Esophagus muscularis mucosa (tissue), 4 donors: ENCODE data around the gene SULF2. TPM values are rescaled to one million over a fixed set of nuclear protein-coding genes. Genes with fewer than 3 reads are reported as not detected.

ENCODE experiments used
- DNase-seq: peaks from one replicate; pipeline ENCODE4 v3.0.0-alpha.2; 2017; ENCODE audit errors: extremely low spot score
- H3K27ac ChIP-seq, 4 donors: fragments of 200-600 bp; sonication (generic); replicated peaks in 1 of 4; 1 replicate in 3 of 4; 2 replicates in 1 of 4; pipeline ENCODE4 v1.5.1; 2016 to 2019; ENCODE audit warnings: mild to moderate bottlenecking in 1 of 4
- H3K27me3 ChIP-seq, 4 donors: fragments of 200-600 bp; sonication (generic); one replicate each; pipeline versions ENCODE4 v1.5.1 to v1.6.0; 2016 to 2019
- H3K36me3 ChIP-seq, 4 donors: fragments of 200-600 bp; sonication (generic); one replicate each; pipeline ENCODE4 v1.5.1; 2016 to 2019
- H3K4me1 ChIP-seq, 4 donors: fragments of 200-600 bp; sonication (generic); one replicate each; pipeline ENCODE4 v1.5.1; 2016 to 2019
- H3K4me3 ChIP-seq, 4 donors: fragments of 200-600 bp; sonication (generic); 1 replicate in 2 of 4; 2 replicates in 2 of 4; pipeline ENCODE4 v1.5.1; 2016 to 2019; ENCODE audit warnings: mild to moderate bottlenecking in 4 of 4, moderate library complexity in 1 of 4
- H3K9me3 ChIP-seq, 4 donors: fragments of 200-600 bp; sonication (generic); 1 replicate in 3 of 4; 2 replicates in 1 of 4; pipeline ENCODE4 v1.5.1; 2016 to 2019
- EP300 ChIP-seq: sonication (generic); formaldehyde crosslinking; IDR thresholded peaks from one replicate; pipeline ENCODE4 v1.6.1; 2017; ENCODE audit warnings: antibody characterized with exemption
- POLR2A ChIP-seq: fragments of 450-650 bp; IDR thresholded peaks from one replicate; pipeline ENCODE4 v1.6.1; 2017; ENCODE audit warnings: antibody characterized with exemption, moderate library complexity, mild to moderate bottlenecking, low read depth
- POLR2AphosphoS5 ChIP-seq, 2 donors: sonication (generic); formaldehyde crosslinking; IDR thresholded peaks; one replicate each; pipeline ENCODE4 v1.6.1; 2017; ENCODE audit warnings: antibody characterized with exemption in 2 of 2
- WGBS: methylation state at CpG from one replicate; pipeline ENCODE4 v1.1.5; 2018; 5-methylcytosine and 5-hydroxymethylcytosine counted together
- intact Hi-C: fragments of 100-400 bp; cut with DNase I; formaldehyde crosslinking; loops from one replicate; pipeline ENCODE4 v1.15.1; 2023
- total RNA-seq, 4 donors: library from RNA; depleted of rRNA; stranded (reverse); fragments of >200 nt; gene quantifications; one replicate each; pipeline versions ENCODE4 v1.1.0 to v1.2.1, GENCODE V29; 2016
- TF ChIP-seq, protein P1 (sequence below), 3 experiments: fragments of 200-600 bp in 2 of 3; fragments of 450-650 bp in 1 of 3; sonication (generic) in 2 of 3; IDR thresholded peaks; one replicate each; pipeline ENCODE4 v1.5.1; 2017 to 2019; ENCODE audit warnings: antibody characterized with exemption in 3 of 3, mild to moderate bottlenecking in 2 of 3, moderate library complexity in 1 of 3

The SULF2 gene
- total RNA-seq, 4 donors from 2014 or later, result 78.7 to 243 (median 138) TPM

DNA sequence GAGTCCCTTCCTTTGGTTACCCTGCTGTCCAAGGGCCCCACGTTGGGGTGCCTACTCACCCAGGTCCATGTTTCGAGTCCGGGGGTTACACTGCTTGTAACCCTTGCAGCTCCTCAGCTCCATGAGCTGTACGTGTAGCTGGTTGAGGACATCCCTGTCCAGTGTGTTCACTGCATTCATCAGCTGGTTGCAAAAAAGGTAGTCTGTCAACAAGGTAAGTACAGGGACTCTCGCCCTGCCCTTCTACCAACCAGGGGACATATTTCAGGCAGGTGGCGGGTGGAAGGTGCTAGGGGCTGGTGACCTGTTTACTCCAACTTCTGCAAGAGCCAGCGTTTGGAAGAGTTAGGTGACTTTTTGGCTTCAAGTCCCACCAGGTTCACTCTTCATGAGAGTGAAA lies 123.6 kb downstream of the SULF2 start:
- H3K4me1 ChIP-seq, result peaks cover 12 to 34% (median 18%) of the 10 kb centered on the region in 4 donors
- no peak for DNase-seq
- H3K9me3 ChIP-seq, result no peaks in the 10 kb centered on the region
- WGBS, result 85% methylated on average over 7 of the region's 7 CpGs
- H3K36me3 ChIP-seq, result peaks cover 17 to 90% (median 68%) of the 10 kb centered on the region in 4 donors
- TF ChIP-seq, protein P1, sequence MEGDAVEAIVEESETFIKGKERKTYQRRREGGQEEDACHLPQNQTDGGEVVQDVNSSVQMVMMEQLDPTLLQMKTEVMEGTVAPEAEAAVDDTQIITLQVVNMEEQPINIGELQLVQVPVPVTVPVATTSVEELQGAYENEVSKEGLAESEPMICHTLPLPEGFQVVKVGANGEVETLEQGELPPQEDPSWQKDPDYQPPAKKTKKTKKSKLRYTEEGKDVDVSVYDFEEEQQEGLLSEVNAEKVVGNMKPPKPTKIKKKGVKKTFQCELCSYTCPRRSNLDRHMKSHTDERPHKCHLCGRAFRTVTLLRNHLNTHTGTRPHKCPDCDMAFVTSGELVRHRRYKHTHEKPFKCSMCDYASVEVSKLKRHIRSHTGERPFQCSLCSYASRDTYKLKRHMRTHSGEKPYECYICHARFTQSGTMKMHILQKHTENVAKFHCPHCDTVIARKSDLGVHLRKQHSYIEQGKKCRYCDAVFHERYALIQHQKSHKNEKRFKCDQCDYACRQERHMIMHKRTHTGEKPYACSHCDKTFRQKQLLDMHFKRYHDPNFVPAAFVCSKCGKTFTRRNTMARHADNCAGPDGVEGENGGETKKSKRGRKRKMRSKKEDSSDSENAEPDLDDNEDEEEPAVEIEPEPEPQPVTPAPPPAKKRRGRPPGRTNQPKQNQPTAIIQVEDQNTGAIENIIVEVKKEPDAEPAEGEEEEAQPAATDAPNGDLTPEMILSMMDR (IDR thresholded peaks at IDR 0.05), result no peak
- TF ChIP-seq POLR2AphosphoS5 (IDR thresholded peaks at IDR 0.05) (no peak), POLR2A (no peak), EP300 (no peak)
- H3K27me3 ChIP-seq, result no peaks in the 10 kb centered on the region
- no peak overlapping the region for H3K27ac ChIP-seq
- intact Hi-C loops, result loop anchor here (10.0 kb wide), 1 partner anchor 1253 kb away; no protein-coding TSS in a partner anchor
- H3K4me3 ChIP-seq, result no peak overlapping the region

DNA sequence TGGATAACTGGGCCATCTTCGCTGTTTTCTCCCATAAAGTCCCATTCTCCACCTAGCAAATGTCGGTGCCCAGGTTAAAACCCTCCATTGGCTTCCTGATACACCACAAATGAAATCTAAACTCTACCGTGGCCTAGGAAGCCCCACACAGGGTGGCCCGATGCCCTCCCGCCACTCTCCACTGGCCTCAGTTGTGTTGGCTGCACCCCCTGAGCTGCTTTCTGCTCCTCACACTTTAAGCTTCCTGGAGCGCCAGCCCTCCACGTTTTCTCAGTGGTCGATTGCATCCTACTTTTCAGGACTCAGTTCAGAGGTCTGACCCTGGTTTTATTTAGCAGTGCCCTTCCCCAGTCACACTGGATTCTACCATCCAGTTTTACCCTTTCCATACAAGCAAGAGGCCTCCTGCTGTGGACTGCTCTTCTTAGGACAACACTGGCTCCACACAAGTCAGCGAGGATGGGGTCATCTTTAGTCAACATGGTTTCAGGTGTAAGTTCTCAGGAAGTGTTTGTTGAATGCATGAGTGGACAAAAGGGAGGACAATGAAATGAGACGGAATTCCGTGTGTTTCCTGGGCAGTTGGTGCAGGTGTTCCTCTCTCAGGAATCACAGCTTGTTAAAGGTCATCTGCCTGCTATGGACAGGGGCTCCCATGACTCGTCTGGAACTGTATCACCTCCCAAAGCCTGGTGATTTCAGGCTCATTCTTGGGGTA lies 124.1 kb downstream of the SULF2 start:
- DNase-seq, result no peak
- TF ChIP-seq POLR2A (no peak), POLR2AphosphoS5 (IDR thresholded peaks at IDR 0.05) (no peak), EP300 (no peak)
- TF ChIP-seq, protein P1 (IDR thresholded peaks at IDR 0.05), result no peak
- intact Hi-C loops, result loop anchor here (10.0 kb wide), 1 partner anchor 1254 kb away; no protein-coding TSS in a partner anchor
- no peak overlapping the region for H3K27ac ChIP-seq
- no peaks in the 10 kb centered on the region for H3K27me3 ChIP-seq
- H3K9me3 ChIP-seq, result no peaks in the 10 kb centered on the region
- peaks cover 12 to 34% (median 18%) of the 10 kb centered on the region in 4 donors for H3K4me1 ChIP-seq
- H3K4me3 ChIP-seq, result no peak overlapping the region
- 84% methylated on average over 12 of the region's 12 CpGs for WGBS
- H3K36me3 ChIP-seq, result peaks cover 17 to 90% (median 67%) of the 10 kb centered on the region in 4 donors

DNA sequence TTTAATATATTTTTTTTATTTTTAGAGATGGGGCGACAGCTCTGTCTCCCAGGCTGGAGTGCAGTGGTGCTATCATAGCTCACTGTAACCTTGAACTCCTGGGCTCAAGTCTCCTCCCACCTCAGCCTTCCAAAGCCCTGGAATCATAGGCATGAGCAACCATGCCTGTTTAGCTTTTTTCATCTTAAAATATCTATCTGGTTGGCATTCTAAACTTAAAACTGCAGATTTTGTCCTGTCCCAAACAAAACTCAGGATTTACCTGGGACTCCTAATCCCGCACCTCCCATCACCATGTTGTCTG lies 124.7 kb downstream of the SULF2 start:
- no peaks in the 10 kb centered on the region for H3K27me3 ChIP-seq
- intact Hi-C loops, result loop anchor here (10.0 kb wide), 1 partner anchor 1254 kb away; no protein-coding TSS in a partner anchor
- no peak overlapping the region for H3K4me3 ChIP-seq
- WGBS, result 90% methylated on average over 2 of the region's 2 CpGs
- no peak overlapping the region for H3K27ac ChIP-seq
- no peaks in the 10 kb centered on the region for H3K9me3 ChIP-seq
- TF ChIP-seq POLR2A (no peak), EP300 (no peak), POLR2AphosphoS5 (IDR thresholded peaks at IDR 0.05) (no peak)
- TF ChIP-seq, protein P1 (IDR thresholded peaks at IDR 0.05), result no peak
- peaks cover 12 to 34% (median 18%) of the 10 kb centered on the region in 4 donors for H3K4me1 ChIP-seq
- peaks cover 17 to 90% (median 63%) of the 10 kb centered on the region in 4 donors for H3K36me3 ChIP-seq
- DNase-seq, result no peak

DNA sequence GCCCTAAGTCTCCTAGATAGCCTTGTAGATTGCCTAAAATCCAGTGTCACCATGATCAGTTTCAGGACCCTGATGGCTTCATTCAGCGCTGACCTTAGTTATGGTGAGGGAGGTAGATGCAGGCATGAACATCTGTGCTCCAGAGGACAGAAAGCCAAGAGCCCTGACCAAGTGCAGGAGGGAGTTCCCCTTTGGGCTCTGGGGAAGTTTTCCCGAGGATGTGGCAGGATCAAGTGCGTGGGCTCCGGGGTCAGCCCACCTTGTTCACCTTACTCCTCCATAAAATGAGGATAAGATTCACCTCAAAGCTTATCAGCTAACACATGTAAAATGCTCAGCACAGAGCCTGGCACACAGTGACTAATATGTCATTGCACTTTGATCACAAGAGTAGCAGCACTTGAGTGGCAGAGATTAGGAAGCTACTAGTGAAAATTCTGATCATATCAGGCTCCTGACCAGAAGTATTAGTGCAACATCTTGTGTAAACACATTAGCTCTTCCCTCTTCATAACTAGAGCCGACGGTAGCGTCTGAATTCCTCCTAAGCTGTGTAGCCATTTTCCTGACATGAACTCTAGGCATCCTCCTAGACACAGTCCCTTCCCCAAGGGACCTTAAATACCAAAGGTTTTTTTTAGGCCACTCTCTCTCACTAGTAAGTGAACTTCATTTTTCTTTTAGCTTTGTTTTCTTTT lies 125.2 kb downstream of the SULF2 start:
- H3K36me3 ChIP-seq, result peaks cover 17 to 90% (median 63%) of the 10 kb centered on the region in 4 donors
- H3K9me3 ChIP-seq, result no peaks in the 10 kb centered on the region
- DNase-seq, result no peak
- no peaks in the 10 kb centered on the region for H3K27me3 ChIP-seq
- no peak overlapping the region for H3K4me3 ChIP-seq
- WGBS, result 56% methylated on average over 4 of the region's 7 CpGs
- TF ChIP-seq EP300 (no peak), POLR2A (no peak), POLR2AphosphoS5 (IDR thresholded peaks at IDR 0.05) (no peak)
- TF ChIP-seq, protein P1 (IDR thresholded peaks at IDR 0.05), result no peak
- H3K4me1 ChIP-seq, result peaks cover 12 to 34% (median 18%) of the 10 kb centered on the region in 4 donors
- intact Hi-C loops, result loop anchor here (10.0 kb wide), 1 partner anchor 1255 kb away; no protein-coding TSS in a partner anchor
- H3K27ac ChIP-seq, result no peak overlapping the region
